Keratinocyte (primary cell): Measurements from ENCODE around the gene ADAM19. TPM values are rescaled to one million over a fixed set of nuclear protein-coding genes. Genes with fewer than 3 reads are reported as not detected.

ENCODE experiments used
- DNase-seq: peaks from one replicate; pipeline ENCODE4 v3.0.0-alpha.2; 2011; ENCODE audit warnings: low read depth, missing footprints, low spot score
- FAIRE-seq: peaks from 2 replicates; lab custom pipeline; 2011; peaks lifted over from hg19 to GRCh38; lab: Jason Lieb, UNC
- H2AFZ ChIP-seq: 2 replicates; pipeline ENCODE4 v1.6.0; 2012; ENCODE audit warnings: low read length, control low read depth, inconsistent platforms; ENCODE audit not compliant: control insufficient read depth
- H3K27ac ChIP-seq: 2 replicates; pipeline ENCODE4 v1.5.1; 2011; ENCODE audit warnings: low read length; ENCODE audit not compliant: control insufficient read depth, insufficient read depth
- H3K27me3 ChIP-seq: 3 replicates; pipeline ENCODE4 v1.6.0; 2011; ENCODE audit warnings: low read length; ENCODE audit not compliant: control insufficient read depth, insufficient read depth; ENCODE audit errors: extremely low read depth
- H3K36me3 ChIP-seq, 2 experiments: 2 replicates in 1 of 2; 3 replicates in 1 of 2; pipeline ENCODE4 v1.5.1; 2011; ENCODE audit warnings: low read length in 2 of 2, mild to moderate bottlenecking in 1 of 2; ENCODE audit not compliant: control insufficient read depth in 2 of 2, insufficient read depth in 2 of 2; ENCODE audit errors: extremely low read depth in 1 of 2
- H3K4me1 ChIP-seq: 3 replicates; pipeline ENCODE4 v1.5.1; 2011; ENCODE audit warnings: low read length; ENCODE audit not compliant: control insufficient read depth, insufficient read depth; ENCODE audit errors: extremely low read depth
- H3K4me2 ChIP-seq: 3 replicates; pipeline ENCODE4 v1.6.0; 2011; ENCODE audit warnings: low read depth, low read length; ENCODE audit not compliant: control insufficient read depth, insufficient read depth; ENCODE audit errors: extremely low read depth
- H3K4me3 ChIP-seq, 3 experiments: fragments of 200-600 bp in 1 of 3; sonication (generic) in 1 of 3; 2 replicates in 2 of 3; 3 replicates in 1 of 3; pipeline ENCODE4 v1.5.1; 2011 to 2016; ENCODE audit warnings: low read length in 3 of 3, mild to moderate bottlenecking in 3 of 3, control low read depth in 2 of 3, inconsistent platforms in 1 of 3, low read depth in 1 of 3, mixed read lengths in 1 of 3, mixed run types in 1 of 3, moderate library complexity in 1 of 3; ENCODE audit not compliant: control insufficient read depth in 2 of 3, insufficient read depth in 2 of 3; ENCODE audit errors: extremely low read depth in 1 of 3
- H3K79me2 ChIP-seq: 2 replicates; pipeline ENCODE4 v1.6.0; 2012; ENCODE audit warnings: low read length; ENCODE audit not compliant: control insufficient read depth, insufficient read depth
- H3K9ac ChIP-seq: 3 replicates; pipeline ENCODE4 v1.6.0; 2011; ENCODE audit warnings: low read length; ENCODE audit not compliant: control insufficient read depth, insufficient read depth; ENCODE audit errors: extremely low read depth
- H3K9me1 ChIP-seq: 3 replicates; pipeline ENCODE4 v1.6.0; 2011; ENCODE audit warnings: low read length; ENCODE audit not compliant: control insufficient read depth, insufficient read depth; ENCODE audit errors: extremely low read depth
- H3K9me3 ChIP-seq: 2 replicates; pipeline ENCODE4 v1.5.1; 2012; ENCODE audit warnings: low read depth, low read length; ENCODE audit not compliant: control insufficient read depth
- H4K20me1 ChIP-seq: 3 replicates; pipeline ENCODE4 v1.6.0; 2011; ENCODE audit warnings: low read length; ENCODE audit not compliant: control insufficient read depth, insufficient read depth; ENCODE audit errors: extremely low read depth
- EZH2 ChIP-seq: IDR thresholded peaks from one replicate; pipeline ENCODE4 v1.6.1; 2012; ENCODE audit warnings: inconsistent platforms, mild to moderate bottlenecking, low read length, moderate library complexity
- dilution Hi-C: fragments of 300-500 bp; cut with MboI; formaldehyde crosslinking; loops from one replicate; pipeline ENCODE4 v1.7.0; 2020; ENCODE audit warnings: low sequenced_read_pairs; ENCODE audit not compliant: extremely low pct_ligation_motif_present
- polyA plus RNA-seq, 5 experiments: library from polyadenylated mRNA; depleted of rRNA in 3 of 5; stranded (reverse) in 3 of 5; stranded (forward) in 1 of 5; unstranded in 1 of 5; fragments of >200 nt; gene quantifications; 1 replicate in 1 of 5; 2 replicates in 3 of 5; 3 replicates in 1 of 5; pipeline versions ENCODE4 v1.2.1 to v1.2.3, GENCODE V29; 2011 to 2012; ENCODE audit warnings: missing spikeins in 2 of 5, low read depth in 1 of 5, low replicate concordance in 1 of 5
- TF ChIP-seq, protein P1 (sequence below), 3 experiments: IDR thresholded peaks in 1 of 3; conservative IDR thresholded peaks in 1 of 3; optimal IDR thresholded peaks in 1 of 3; 2 replicates in 2 of 3; 3 replicates in 1 of 3; pipeline versions ENCODE3 to v1.5.1; 2011; ENCODE audit warnings: low read length in 3 of 3, mild to moderate bottlenecking in 3 of 3, moderate library complexity in 2 of 3, control low read depth in 1 of 3, inconsistent platforms in 1 of 3; ENCODE audit not compliant: insufficient read depth in 2 of 3; ENCODE audit errors: extremely low read depth in 1 of 3

Gene ADAM19
- polyA plus RNA-seq, 1 donor (not counting 4 experiments of a cell fraction or from before 2014, with no cell fraction given): 22.7 TPM

DNA sequence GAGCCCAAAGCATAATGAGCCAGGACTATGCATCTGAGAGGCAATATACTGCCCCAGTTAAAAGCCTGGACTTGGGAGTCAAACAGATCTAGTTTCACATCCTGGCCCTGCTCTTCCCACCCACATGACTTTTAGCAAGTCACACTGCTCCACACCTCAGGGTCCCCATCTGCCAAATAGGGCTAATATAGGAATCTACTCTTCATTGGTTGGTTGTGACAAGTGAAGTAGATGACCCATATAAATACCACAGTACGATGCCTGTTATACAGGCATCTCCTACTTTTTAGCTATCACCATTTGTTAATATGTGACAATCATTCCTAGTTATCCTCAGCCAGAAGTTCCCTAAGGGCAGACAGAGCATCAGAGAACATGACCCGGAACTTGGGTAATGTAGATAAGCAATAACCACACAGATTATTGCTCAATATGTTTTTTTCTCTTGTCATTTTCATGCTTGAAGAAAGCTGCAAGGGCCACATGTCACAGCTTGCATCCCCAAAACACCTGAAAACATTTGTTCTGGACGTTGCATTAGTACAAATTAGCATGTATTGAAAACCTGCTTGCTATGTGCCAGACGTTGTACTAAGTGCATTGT lies 20.4 kb downstream of the ADAM19 start:
- TF ChIP-seq, protein P1, sequence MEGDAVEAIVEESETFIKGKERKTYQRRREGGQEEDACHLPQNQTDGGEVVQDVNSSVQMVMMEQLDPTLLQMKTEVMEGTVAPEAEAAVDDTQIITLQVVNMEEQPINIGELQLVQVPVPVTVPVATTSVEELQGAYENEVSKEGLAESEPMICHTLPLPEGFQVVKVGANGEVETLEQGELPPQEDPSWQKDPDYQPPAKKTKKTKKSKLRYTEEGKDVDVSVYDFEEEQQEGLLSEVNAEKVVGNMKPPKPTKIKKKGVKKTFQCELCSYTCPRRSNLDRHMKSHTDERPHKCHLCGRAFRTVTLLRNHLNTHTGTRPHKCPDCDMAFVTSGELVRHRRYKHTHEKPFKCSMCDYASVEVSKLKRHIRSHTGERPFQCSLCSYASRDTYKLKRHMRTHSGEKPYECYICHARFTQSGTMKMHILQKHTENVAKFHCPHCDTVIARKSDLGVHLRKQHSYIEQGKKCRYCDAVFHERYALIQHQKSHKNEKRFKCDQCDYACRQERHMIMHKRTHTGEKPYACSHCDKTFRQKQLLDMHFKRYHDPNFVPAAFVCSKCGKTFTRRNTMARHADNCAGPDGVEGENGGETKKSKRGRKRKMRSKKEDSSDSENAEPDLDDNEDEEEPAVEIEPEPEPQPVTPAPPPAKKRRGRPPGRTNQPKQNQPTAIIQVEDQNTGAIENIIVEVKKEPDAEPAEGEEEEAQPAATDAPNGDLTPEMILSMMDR (optimal IDR thresholded peaks at IDR 0.05 in 1 of 3, IDR thresholded peaks at IDR 0.05 in 1 of 3, conservative IDR thresholded peaks at IDR 0.05 in 1 of 3; ENCODE audit: extremely low read depth in 1 of 3, insufficient read depth in 2 of 3, low read length in 3 of 3): no peak
- no peak for TF ChIP-seq EZH2
- no peak overlapping the region for H2AFZ ChIP-seq
- H3K27me3 ChIP-seq: no peaks in the 10 kb centered on the region
- no peak for FAIRE-seq
- no peaks in the 10 kb centered on the region for H3K36me3 ChIP-seq
- dilution Hi-C loops: no loop called here
- peaks cover 29% of the 10 kb centered on the region for H3K4me1 ChIP-seq
- no peak for DNase-seq
- no peak overlapping the region for H3K4me2 ChIP-seq
- no peaks in the 10 kb centered on the region for H3K9me1 ChIP-seq
- no peak overlapping the region for H3K27ac ChIP-seq
- peaks cover 54% of the 10 kb centered on the region for H3K79me2 ChIP-seq
- no peaks in the 10 kb centered on the region for H4K20me1 ChIP-seq
- H3K4me3 ChIP-seq: no peak overlapping the region
- no peak overlapping the region for H3K9ac ChIP-seq
- H3K9me3 ChIP-seq: no peaks in the 10 kb centered on the region

DNA sequence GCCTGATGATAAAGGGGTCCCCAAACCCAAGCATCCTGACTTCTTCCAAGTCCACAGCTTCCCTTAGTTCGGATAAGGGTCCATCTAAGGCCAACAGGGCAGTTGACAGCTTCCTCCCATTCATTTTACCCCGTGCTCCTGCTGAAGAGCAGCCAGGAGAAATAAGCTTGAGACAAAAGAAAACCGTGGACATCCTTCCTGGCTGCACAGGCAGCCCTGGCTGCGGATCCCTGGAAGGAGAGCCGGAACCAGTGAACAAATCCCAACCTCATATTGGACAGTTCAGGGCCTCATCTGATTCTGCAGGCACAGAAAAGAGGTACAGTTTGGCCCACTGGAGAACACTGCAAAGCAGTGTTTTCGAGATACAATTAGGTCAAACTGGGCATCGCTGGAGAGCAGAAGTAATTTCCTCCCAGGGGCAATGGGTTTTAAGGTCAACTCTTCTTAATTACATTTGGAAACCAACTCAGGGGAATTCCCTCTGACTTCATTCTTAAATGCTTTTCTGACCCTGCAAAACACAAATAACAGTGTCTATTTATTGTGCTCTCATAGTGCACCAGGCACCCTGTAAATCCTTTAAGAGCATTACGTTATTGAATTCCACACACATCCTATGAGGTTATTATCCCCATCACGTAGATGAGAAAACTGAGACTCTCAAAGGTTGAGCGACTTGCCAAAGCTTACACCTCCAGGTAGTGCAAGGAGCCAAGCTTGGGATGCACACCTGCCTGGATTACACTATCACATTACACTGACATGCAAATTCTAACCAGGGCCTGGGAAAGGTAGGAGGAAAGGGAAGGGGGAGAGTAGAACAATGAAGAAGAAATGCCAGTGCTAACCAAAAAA lies 21.2 kb downstream of the ADAM19 start:
- Histone ChIP-seq H3K27ac (no peak overlapping the region), H4K20me1 (no peaks in the 10 kb centered on the region), H3K4me3 (no peak overlapping the region), H3K9me1 (no peaks in the 10 kb centered on the region), H3K36me3 (no peaks in the 10 kb centered on the region), H3K9me3 (no peaks in the 10 kb centered on the region), H3K4me2 (no peak overlapping the region), H3K79me2 (peaks cover 60% of the 10 kb centered on the region), H2AFZ (no peak overlapping the region), H3K9ac (no peak overlapping the region), H3K27me3 (no peaks in the 10 kb centered on the region), H3K4me1 (peaks cover 28% of the 10 kb centered on the region)
- TF ChIP-seq EZH2: no peak
- TF ChIP-seq, protein P1 (optimal IDR thresholded peaks at IDR 0.05 in 1 of 3, IDR thresholded peaks at IDR 0.05 in 1 of 3, conservative IDR thresholded peaks at IDR 0.05 in 1 of 3; ENCODE audit: extremely low read depth in 1 of 3, insufficient read depth in 2 of 3, low read length in 3 of 3): no peak
- dilution Hi-C loops: no loop called here
- DNase-seq (no peak), FAIRE-seq (no peak)
